AG04450 (cell line): ENCODE measurements around the gene SERTAD1. TPM values are rescaled to one million over a fixed set of nuclear protein-coding genes. Genes with fewer than 3 reads are reported as not detected.
"Not testable (repeated sequence)": the region's sequence is repeated elsewhere in the genome, so short reads cannot be mapped to it uniquely, and the experiment has no call there.

ENCODE experiments used
- CTCF ChIA-PET: fragments of 300-600, 350-600 bp; formaldehyde crosslinking; extraction: SDS; loops from one replicate; lab custom pipeline; 2022; ENCODE audit warnings: antibody characterized with exemption, inconsistent platforms; lab: Charles Lee
- POLR2A ChIA-PET: fragments of 350-600 bp; formaldehyde crosslinking; extraction: SDS; loops from one replicate; lab custom pipeline; 2021; ENCODE audit warnings: antibody characterized with exemption, inconsistent platforms; lab: Yijun Ruan, JAX
- DNase-seq: peaks from one replicate; pipeline ENCODE4 v3.0.0-alpha.2; 2011; ENCODE audit warnings: low read depth, low spot score
- H3K27ac ChIP-seq: one replicate; pipeline ENCODE4 v1.5.1; 2012; ENCODE audit warnings: low read depth, low read length, control low read depth
- H3K27me3 ChIP-seq: one replicate; pipeline ENCODE4 v1.6.0; 2012; ENCODE audit warnings: low read length; ENCODE audit not compliant: control insufficient read depth, insufficient read depth
- H3K4me3 ChIP-seq: 2 replicates; pipeline ENCODE4 v1.5.1; 2011; ENCODE audit warnings: mild to moderate bottlenecking, low read depth, low read length, control low read depth
- H3K9me3 ChIP-seq: 2 replicates; pipeline ENCODE4 v1.5.1; 2012; ENCODE audit warnings: low read length; ENCODE audit not compliant: control insufficient read depth, insufficient read depth
- polyA plus RNA-seq: library from polyadenylated mRNA; depleted of rRNA; stranded (reverse); fragments of >200 nt; gene quantifications from 2 replicates; pipeline ENCODE4 v1.2.3, GENCODE V29; 2011
- TF ChIP-seq, protein P1 (sequence below): IDR thresholded peaks from 2 replicates; pipeline ENCODE4 v1.5.1; 2011; ENCODE audit warnings: low read depth, low read length, control low read depth, inconsistent platforms

The SERTAD1 gene
- polyA plus RNA-seq, 1 experiment, result 11.9 TPM

DNA sequence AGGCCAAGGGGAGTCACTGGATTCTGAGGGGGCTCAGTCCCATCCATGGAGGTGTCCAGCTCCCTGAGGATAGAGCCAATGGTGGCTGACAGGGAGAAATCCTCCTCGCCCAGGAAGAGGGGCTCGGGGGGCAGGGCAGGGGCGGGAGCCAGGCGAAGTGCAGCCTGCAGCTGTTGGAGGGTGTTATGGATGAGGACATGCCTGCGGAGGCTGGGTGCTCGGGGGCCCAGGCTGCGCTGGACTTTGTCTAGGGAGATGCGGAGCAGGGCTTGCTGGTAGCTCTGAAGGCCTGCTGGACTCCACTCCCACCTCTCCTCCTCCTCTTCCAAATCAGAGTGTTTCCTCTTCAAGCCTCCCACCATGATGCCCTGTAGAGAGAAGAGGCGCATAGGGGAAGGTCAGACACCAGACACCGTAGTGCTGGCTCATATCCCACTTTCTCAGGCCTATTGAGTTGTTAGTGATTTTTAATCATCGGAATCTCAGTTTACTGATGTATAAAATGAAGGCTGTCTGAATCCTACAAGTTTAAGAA, 16.0 kb upstream of the SERTAD1 start:
- TF ChIP-seq, protein P1, sequence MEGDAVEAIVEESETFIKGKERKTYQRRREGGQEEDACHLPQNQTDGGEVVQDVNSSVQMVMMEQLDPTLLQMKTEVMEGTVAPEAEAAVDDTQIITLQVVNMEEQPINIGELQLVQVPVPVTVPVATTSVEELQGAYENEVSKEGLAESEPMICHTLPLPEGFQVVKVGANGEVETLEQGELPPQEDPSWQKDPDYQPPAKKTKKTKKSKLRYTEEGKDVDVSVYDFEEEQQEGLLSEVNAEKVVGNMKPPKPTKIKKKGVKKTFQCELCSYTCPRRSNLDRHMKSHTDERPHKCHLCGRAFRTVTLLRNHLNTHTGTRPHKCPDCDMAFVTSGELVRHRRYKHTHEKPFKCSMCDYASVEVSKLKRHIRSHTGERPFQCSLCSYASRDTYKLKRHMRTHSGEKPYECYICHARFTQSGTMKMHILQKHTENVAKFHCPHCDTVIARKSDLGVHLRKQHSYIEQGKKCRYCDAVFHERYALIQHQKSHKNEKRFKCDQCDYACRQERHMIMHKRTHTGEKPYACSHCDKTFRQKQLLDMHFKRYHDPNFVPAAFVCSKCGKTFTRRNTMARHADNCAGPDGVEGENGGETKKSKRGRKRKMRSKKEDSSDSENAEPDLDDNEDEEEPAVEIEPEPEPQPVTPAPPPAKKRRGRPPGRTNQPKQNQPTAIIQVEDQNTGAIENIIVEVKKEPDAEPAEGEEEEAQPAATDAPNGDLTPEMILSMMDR, result no peak
- ChIA-PET POLR2A (interaction anchor here (3.4 kb wide), 1 partner anchor 16 kb away, joined by 43 read pairs; the partner anchor contains the start of gene SERTAD1), CTCF (no interaction called here)
- H3K4me3 ChIP-seq, result peak overlapping the region; percentile 100
- H3K27me3 ChIP-seq, result no peaks in the 10 kb centered on the region
- H3K9me3 ChIP-seq, result no peaks in the 10 kb centered on the region
- no peak overlapping the region for H3K27ac ChIP-seq
- DNase-seq, result no peak

DNA sequence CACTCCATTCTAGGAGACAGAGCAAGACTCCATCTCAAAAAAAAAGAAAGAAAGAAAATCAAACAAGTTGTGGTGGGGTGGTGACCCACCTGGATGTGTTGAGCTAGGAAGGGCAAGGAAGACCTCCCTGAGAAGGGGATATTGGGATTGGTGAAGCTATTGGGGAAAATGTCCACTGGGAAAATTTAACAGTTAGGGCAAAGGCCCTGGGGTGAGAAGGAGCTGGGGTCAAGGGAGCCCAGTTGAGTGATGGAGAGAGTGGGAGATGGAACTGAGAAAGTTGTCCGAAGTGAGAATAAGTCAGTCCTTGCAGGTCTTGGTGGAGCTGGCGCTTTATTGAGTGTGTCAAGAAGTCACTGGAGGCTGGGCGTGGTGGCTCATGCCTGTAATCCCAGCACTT, 12.5 kb upstream of the SERTAD1 start:
- Histone ChIP-seq H3K27ac (no peak overlapping the region), H3K4me3 (no peak overlapping the region), H3K9me3 (no peaks in the 10 kb centered on the region), H3K27me3 (no peaks in the 10 kb centered on the region)
- DNase-seq, result no peak
- POLR2A ChIA-PET, result interaction anchor here (0.8 kb wide), 1 partner anchor 12 kb away, joined by 3 read pairs; the partner anchor contains the start of gene SERTAD1
- CTCF ChIA-PET, result interaction anchor here (1.6 kb wide), 1 partner anchor 18 kb away, joined by 6 read pairs; no protein-coding TSS in a partner anchor
- TF ChIP-seq, protein P1, result no peak

DNA sequence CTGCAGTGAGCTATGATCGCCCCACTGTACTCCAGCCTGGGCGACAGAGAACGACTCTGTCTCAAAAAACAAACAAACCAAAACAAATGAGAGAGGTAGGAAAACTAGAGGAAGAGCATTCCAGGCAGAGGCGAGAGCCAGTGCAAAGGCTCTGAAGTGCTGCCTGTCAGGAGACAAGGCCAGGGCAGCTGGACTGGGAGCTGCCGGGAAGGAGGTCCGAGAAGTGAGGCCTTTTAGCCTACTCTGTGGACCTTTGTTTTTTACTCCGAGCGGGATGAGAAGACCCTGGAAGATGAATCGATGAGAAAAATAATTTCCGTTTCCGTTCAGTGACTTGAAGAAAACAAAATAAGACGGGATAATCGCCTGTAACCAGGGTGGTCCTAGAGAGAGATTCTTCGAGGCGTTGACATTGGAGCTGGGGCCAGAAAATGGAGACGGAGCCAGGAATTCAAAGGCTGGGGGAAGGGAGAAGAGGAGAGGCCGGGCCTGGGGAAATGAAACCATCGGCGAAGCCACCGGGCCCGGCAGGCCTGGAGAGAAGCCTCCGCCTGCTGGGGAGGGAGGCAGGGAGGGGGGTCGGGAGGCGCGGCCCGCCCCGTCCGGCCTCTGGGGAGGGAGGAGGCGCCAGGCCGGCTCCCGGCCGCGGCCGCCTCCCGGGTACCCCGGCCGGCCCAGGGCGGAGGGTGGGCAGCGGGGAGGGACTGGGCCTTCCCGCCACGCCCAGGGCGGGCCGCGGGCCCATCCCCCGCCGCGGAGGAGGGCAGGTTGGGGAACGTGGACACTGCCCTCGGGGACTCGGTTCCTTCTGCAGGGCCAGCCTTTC, 7.8 kb upstream of the SERTAD1 start:
- CTCF ChIA-PET, result interaction anchor here (0.6 to 1.5 kb wide), 4 partner anchors 9 to 79 kb away, joined by 3 to 4 read pairs (median 4); no protein-coding TSS in a partner anchor
- peak overlapping the region; percentile 57 for H3K4me3 ChIP-seq
- DNase-seq, result peak; percentile 66
- POLR2A ChIA-PET, result interaction anchor here (0.7 to 2.2 kb wide), 8 partner anchors 8 to 68 kb away, joined by 3 to 21 read pairs (median 4); partner anchors contain the start of genes BLVRB and SERTAD1
- TF ChIP-seq, protein P1, result no peak
- no peaks in the 10 kb centered on the region for H3K9me3 ChIP-seq
- peak overlapping the region; percentile 94 for H3K27ac ChIP-seq
- no peaks in the 10 kb centered on the region for H3K27me3 ChIP-seq

DNA sequence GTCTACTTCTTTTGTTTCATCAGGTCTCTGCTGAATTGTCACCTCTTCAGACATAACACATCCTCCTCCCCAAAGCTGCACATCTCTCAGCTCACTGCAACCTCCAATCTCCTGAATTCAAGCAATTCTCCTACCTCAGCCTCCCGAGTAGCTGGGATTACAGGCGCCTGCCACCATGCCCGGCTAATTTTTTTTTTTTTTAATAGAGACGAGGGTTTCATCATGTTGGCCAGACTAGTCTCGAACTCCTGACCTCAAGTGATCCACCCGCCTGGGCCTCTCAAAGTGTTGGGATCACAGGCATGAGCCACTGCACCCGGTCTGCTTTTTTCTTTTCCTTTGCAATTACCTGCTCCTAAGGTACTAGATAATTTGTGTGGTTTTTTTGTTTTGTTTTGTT, 7.0 kb upstream of the SERTAD1 start:
- peak overlapping the region; percentile 94 for H3K27ac ChIP-seq
- not testable (repeated sequence) for H3K4me3 ChIP-seq, DNase-seq, H3K9me3 ChIP-seq, H3K27me3 ChIP-seq
- ChIA-PET CTCF (interaction anchor here (0.6 to 1.5 kb wide), 3 partner anchors 10 to 79 kb away, joined by 3 to 4 read pairs (median 3); no protein-coding TSS in a partner anchor), POLR2A (interaction anchor here (1.5 to 2.2 kb wide), 3 partner anchors 10 to 67 kb away, joined by 4 to 21 read pairs (median 9); no protein-coding TSS in a partner anchor)

DNA sequence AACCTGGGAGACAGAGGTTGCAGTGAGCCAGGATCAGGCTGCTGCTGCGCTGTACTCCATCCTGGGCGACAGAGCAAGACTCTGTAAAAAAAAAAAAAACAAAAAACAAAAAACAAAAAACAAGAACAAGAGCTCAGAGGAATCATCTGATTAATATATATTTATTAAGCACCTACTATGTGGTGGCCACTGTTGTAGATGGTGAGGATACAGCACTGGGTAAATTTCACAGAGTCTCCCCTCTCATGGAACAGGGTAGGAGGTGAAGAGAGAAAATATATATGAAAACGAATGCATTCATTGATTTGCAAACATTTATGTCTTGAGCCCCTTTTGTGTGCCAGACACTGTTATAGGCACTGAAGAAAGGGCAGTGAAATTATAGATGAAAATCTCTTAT, 5.9 kb upstream of the SERTAD1 start:
- DNase-seq, result no peak
- Histone ChIP-seq H3K27me3 (no peaks in the 10 kb centered on the region), H3K4me3 (no peak overlapping the region), H3K27ac (no peak overlapping the region), H3K9me3 (no peaks in the 10 kb centered on the region)
- TF ChIP-seq, protein P1, result no peak
- CTCF ChIA-PET, result interaction anchor here (1.9 kb wide), 1 partner anchor 11 kb away, joined by 7 read pairs; no protein-coding TSS in a partner anchor
- POLR2A ChIA-PET, result no interaction called here

DNA sequence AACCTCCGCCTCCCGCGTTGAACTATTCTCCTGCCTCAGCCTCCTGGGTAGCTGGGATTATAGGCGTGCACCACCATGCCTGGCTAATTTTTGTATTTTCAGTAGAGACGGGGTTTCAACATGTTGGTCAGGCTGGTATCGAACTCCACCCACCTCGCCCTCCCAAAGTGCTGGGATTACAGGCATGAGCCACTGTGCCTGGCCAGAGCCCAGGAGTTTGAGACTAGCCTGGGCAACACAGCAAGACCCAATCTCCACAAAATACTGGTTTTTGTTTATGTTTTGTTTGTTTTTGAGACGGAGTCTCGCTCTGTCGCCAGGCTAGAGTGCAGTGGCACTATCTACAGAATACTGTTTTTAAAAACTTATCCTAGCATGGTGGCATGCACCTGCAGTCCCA, 4.5 kb upstream of the SERTAD1 start:
- H3K27me3 ChIP-seq, POLR2A ChIA-PET, H3K4me3 ChIP-seq, H3K27ac ChIP-seq, DNase-seq, H3K9me3 ChIP-seq: not testable (repeated sequence)
- CTCF ChIA-PET, result interaction anchor here (1.9 kb wide), 1 partner anchor 10 kb away, joined by 7 read pairs; no protein-coding TSS in a partner anchor

DNA sequence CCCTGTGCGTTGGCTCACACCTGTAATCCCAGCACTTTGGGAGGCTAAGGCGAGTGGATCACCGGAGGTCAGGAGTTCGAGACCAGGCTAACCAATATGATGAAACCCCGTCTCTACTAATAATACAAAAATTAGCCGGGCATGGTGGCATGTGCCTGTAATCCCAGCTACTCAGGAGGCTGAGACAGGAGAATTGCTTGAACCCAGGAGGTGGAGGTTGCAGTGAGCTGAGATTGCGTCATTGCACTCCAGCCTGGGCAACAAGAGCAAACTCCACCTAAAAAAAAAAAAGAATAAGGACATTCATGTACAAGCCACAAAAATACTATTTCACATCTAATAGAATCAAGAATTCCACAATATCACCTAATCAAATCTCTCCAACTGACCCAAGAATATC, 2.4 kb upstream of the SERTAD1 start:
- H3K9me3 ChIP-seq, DNase-seq, H3K4me3 ChIP-seq, CTCF ChIA-PET, H3K27me3 ChIP-seq, H3K27ac ChIP-seq: not testable (repeated sequence)
- POLR2A ChIA-PET, result interaction anchor here (0.6 to 0.7 kb wide), 2 partner anchors 15 to 190 kb away, joined by 3 to 6 read pairs; no protein-coding TSS in a partner anchor
